Measurements from ENCODE around the gene ITPK1.

ITPK1 gene

DNA sequence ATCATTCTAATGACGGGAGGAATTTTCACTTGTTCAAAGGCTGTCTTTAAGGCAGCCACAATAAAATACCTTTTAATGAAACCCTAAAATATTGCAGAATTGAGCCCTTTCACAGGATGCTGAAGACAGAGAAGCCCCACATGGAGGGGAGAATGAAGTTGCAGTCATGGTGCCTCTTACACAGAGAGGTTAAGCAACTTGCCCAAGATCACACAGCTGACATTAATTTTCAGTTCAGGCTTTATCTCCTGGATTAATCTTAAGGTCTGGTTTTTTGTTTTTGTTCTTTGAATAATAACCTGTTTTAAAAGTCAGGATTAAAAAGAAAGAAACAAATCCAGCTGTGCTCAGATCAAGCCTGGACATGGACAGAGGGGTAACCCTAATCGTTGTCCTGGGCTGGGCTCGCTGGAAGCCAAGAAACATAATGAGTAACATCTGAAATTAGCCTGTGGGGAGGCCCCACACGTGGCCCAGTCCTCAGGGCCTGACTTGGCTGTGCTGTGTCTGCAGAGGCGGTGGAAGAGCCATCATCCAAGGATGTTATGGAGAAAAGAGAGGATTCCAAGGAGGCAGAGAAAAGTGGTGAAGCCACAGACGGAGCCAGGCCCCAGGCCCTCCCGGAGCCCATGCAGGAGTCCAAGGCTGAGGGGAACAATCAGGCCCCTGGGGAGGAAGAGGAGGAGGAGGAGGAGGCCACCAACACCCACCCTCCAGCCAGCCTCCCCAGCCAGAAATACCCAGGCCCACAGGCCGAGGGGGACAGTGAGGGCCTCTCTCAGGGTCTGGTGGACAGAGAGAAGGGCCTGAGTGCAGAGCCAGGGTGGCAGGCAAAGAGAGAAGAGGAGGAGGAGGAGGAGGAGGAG, 184.8 kb downstream of the ITPK1 start:
- in situ Hi-C loops (cut with HindIII; ENCODE audit: low sequenced_read_pairs): loop anchor here (5.0 kb wide), 1 partner anchor 39 kb away; no protein-coding TSS in a partner anchor

DNA sequence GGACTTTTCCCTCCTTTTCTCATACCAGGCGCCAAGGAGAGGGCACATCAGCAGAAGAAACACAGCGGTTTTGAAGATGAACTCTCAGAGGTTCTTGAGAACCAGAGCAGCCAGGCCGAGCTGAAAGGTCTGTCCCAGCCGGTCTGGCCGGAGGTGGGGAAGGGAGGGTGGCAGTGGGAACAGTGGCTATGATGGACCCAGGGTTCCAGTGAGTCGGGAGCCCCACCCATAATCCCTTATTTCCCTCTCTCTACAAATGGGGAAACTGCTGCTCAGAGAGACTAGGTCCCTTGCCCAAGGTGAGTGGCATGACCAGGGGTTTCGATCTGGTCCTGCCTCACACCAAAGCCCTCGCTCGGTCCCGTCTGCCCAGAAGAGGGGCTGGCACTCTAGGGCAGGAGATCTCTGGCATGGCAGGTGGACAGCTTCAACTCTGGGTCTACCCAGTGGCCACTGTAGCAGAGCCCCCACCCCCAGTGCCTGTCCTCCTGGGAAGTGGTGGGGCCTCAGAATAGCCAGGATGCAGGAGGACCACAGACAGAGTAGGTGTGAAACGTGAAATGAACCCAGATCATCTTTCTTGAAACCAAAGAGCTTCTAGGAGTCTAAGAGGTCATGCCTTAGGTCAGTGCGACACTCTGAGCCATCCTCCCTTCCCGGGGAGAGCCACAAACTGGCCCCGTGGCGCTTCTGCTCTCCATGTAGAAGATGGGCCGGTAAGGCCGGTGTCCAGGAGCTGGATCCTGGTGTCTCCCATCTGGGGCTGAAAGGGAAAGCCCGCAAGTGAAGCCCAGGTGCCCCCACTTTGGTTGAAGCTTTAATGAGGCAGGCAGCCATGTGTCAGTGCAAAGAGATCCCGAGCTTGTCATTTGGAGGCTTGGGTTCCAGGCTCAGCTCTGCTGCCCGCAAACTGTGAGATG, 185.8 kb downstream of the ITPK1 start:
- in situ Hi-C loops (cut with HindIII; ENCODE audit: low sequenced_read_pairs): loop anchor here (5.0 kb wide), 1 partner anchor 38 kb away; no protein-coding TSS in a partner anchor

GRCh38 chr14:92928961-92929688, 186.6 kb downstream of the ITPK1 start:
- in situ Hi-C loops (cut with HindIII; ENCODE audit: low sequenced_read_pairs): no loop called here

GRCh38 chr14:92928258-92928629, 187.5 kb downstream of the ITPK1 start:
- in situ Hi-C loops (cut with HindIII; ENCODE audit: low sequenced_read_pairs): no loop called here

DNA sequence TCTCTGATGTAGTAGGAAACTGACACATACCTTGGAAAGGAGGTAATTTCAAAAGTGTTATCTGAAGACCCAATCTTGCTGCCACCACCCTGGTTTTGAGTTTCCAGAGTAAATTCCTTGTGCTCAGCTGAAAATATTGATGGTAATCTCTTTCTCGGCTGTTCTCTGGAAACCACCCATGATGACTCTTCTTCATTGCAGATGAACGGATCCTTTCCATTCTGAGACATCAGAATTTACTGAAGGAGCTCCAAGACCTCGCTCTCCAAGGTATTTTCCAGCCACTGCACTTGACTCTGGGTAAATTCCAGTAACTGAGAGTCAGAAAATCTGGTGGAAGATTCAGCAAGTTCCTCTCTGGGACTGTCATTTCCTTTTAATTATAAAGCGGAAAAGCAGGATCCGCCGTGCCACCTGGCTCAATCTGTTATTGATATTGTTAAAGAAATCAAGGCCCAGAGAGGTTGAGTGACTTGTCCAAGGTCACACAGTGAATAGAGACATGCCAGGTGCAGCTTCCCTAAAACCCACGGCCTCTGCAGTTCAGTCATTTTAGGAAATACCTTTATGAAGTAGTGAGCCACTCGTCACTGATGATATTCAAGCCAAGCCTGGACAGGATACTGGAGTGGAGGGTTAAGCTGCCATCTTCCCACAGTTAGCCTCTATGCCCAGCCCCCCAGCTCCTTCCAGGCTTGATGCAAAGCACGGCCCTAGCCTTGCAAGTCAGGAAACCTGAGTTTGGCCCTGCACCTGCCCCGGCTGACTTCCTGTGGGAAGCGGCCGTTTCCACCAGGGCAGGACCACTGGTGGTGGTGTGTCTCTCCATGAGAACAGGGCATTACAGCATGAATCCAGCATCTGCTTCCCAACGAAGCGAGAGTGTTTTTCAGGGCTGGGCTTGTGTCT, 188.1 kb downstream of the ITPK1 start:
- in situ Hi-C loops (cut with HindIII; ENCODE audit: low sequenced_read_pairs): no loop called here

- in situ Hi-C loops (cut with HindIII; ENCODE audit: low sequenced_read_pairs): no loop called here
These were observed 188.8 kb downstream of the ITPK1 start for GRCh38 chr14:92926931-92927330.

DNA sequence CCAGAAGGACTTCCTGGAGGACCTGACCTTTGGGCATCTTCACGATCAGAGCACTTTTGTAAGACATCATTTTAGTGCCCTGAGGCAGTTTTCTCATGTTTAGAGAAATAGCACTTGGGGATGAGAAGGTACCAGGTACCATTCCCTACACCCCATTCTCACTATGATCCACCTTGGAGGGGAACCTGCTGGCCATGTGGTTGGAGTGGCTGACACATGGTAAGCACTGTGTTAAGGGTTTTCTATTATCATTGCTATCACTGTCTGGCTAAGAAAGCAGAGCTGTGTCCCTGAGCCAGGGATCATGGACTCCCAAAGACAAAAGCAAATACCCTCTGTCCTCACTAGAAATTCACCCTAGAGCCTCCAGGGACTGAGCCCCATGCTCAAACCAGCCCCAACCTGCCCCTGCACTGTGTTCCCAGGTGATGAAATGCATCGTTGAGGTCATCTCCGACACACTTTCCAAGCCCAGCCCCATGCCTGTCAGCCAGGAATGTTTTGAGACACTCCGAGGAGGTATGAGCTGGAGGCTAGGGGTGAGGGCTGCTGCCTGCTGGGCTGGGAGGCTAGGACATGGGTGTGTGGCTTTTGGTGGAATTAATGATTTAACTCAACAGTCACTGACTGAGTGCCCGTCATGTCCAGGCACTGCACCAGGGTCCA, 189.4 kb downstream of the ITPK1 start:
- in situ Hi-C loops (cut with HindIII; ENCODE audit: low sequenced_read_pairs): no loop called here

GRCh38 chr14:92925446-92925845, 190.3 kb downstream of the ITPK1 start:
- in situ Hi-C loops (cut with HindIII; ENCODE audit: low sequenced_read_pairs): no loop called here

GRCh38 chr14:92924247-92924646, 191.5 kb downstream of the ITPK1 start:
- in situ Hi-C loops (cut with HindIII; ENCODE audit: low sequenced_read_pairs): no loop called here

- in situ Hi-C loops (cut with HindIII; ENCODE audit: low sequenced_read_pairs): no loop called here
These were observed 192.0 kb downstream of the ITPK1 start for GRCh38 chr14:92923744-92924103.

DNA sequence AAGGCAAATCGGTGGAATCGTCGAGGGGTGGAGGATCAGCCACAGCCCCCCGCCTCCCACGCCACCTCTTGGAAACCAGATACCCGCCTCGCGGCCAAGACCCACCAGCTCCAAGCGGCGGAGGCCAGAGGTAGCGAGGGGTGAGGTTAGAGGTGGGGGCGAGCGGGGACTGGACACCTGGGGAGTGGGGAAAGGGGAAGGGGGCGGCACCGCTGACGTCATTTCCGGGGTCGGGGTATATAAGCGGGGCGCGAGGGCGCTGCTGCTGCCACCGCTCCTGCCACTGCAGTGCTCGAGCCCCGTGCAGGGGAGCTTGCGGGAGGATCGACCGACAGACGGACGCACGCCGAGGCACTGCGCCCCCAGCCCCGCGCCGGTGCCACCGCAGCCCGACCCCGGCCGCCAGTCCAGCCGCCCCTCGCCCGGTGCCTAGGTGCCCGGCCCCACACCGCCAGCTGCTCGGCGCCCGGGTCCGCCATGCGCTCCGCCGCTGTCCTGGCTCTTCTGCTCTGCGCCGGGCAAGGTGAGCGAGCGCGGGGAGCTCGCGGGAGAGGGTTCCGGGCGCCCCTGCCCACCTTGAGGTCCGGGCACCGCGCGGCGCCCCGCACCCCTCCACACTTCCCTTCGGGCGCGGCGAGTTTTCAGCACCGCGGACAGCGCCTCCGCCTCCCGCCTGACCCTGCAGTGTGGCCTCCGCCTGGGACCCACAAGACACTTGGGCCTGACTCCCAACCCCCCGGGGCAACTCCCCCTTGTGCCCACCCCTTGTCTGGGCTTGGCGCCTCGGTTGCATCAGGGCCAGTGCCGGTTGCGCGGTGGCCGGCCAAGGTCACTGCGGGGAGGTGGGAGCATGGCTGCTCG, 192.6 kb downstream of the ITPK1 start, which contains the start of gene CHGA:
Gene CHGA (plus strand): TSS at position 268 of the 861 bp plus-strand sequence. CDS start 210 bp downstream, at position 478.
- in situ Hi-C loops (cut with HindIII; ENCODE audit: low sequenced_read_pairs): no loop called here

DNA sequence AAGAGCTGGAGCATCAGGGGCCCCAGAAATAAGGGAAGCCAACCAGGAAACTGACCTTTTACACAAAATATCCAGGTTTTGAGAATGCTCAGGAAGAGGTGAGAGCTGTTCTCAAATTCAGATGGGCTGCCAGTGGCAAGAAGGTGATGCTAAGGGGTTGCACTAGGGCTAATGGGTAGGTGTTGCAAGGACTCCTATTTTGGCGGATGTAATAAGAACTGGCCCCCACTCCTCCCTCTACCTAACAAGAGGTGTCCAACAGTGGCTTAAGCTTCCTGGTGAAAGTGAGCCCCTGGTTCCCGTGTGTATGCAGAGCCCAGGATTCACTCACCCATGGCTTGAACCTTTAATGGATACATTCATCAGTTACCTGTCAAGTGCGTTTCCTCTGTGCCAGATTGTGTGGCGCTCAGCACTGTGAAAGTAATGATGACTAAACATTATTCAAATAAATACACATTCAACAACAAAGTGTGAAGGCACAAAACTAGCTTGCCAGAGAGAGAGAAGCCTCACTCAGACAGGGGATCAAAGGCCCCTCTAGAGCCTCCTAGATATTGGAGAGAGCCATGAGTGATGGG, 193.5 kb downstream of the ITPK1 start:
- in situ Hi-C loops (cut with HindIII; ENCODE audit: low sequenced_read_pairs): no loop called here

- in situ Hi-C loops (cut with HindIII; ENCODE audit: low sequenced_read_pairs): no loop called here
These were observed 195.7 kb downstream of the ITPK1 start for GRCh38 chr14:92920001-92920400.

- in situ Hi-C loops (cut with HindIII; ENCODE audit: low sequenced_read_pairs): no loop called here
These were observed 197.8 kb downstream of the ITPK1 start for GRCh38 chr14:92917956-92918355.

- in situ Hi-C loops (cut with HindIII; ENCODE audit: low sequenced_read_pairs): no loop called here
These were observed 198.4 kb downstream of the ITPK1 start for GRCh38 chr14:92917041-92917940.

DNA sequence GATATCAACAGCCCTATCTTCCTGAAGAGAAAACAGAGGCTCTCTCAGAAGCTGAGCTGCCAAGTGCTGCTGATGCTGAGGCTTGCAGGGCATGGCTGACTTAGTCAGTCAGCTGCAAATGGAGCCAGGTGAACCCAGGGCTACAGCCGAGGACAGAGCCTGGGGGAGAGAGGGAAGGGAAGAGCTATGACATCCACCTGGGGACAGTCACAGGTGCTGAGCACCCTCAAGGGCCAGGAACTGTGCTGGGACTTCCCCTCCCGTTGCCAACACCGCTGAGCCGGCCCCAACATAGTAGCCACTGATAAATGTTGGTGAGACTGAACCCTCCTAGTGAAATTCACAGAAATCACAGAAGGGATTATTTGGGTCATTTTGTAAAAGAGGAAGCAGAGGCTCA, 199.5 kb downstream of the ITPK1 start:
- in situ Hi-C loops (cut with HindIII; ENCODE audit: low sequenced_read_pairs): no loop called here

GRCh38 chr14:92914087-92914656, 201.6 kb downstream of the ITPK1 start:
- in situ Hi-C loops (cut with HindIII; ENCODE audit: low sequenced_read_pairs): no loop called here
